ENCODE results near the gene SPG11. TPM values are rescaled to one million over a fixed set of nuclear protein-coding genes. Genes with fewer than 3 reads are reported as not detected.

Gene SPG11
- total and polyA plus RNA-seq, 10 of the 15 experiments (the other 5 are each of a cell fraction or from before 2014, with no cell fraction given) = 22.1 to 85.1 (median 47.2) TPM

DNA sequence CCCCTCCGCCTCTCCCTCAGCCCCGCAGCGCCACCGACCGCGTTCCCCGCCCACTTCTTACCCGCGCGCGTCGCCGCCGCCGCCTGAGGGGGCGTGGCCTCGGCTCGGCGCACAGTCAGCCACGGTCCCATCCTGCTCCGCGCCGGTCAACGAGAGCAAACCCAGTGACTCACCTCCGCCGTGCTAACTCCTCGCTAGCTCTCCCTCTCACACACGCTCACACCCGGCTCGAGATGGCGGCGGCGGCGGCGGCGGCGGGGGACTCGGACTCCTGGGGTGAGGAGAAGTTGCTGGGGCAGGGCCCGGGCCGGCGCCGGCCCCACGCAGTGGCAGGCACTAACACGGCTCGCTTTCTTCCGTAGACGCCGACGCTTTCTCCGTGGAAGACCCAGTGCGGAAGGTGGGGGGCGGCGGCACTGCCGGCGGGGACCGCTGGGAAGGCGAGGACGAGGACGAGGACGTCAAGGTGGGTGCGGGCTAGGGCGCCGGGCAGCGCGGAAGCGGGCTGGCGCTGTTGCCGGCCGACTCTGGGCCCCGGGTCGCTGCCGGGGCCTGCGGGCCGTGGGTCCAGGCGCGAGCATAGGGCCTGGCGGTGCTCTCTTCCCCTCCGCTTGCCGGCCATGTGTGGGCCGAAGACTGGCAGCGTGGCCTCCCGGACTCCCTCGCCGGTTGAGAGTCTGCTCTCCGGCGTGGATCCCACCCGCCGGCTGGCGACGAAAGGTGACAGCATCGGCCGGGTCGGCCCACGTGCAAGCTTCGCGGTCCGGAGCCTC, 126.3 kb downstream of the SPG11 start, which contains the start of gene EIF3J (continued):
- TF ChIP-seq, protein P1, sequence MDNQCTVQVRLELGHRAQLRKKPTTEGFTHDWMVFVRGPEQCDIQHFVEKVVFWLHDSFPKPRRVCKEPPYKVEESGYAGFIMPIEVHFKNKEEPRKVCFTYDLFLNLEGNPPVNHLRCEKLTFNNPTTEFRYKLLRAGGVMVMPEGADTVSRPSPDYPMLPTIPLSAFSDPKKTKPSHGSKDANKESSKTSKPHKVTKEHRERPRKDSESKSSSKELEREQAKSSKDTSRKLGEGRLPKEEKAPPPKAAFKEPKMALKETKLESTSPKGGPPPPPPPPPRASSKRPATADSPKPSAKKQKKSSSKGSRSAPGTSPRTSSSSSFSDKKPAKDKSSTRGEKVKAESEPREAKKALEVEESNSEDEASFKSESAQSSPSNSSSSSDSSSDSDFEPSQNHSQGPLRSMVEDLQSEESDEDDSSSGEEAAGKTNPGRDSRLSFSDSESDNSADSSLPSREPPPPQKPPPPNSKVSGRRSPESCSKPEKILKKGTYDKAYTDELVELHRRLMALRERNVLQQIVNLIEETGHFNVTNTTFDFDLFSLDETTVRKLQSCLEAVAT (IDR thresholded peaks at IDR 0.05) = no peak
- TF ChIP-seq BRCA1 (IDR thresholded peaks at IDR 0.05; ENCODE audit: low read depth, low read length) (no peak), MEF2A (IDR thresholded peaks at IDR 0.05; ENCODE audit: insufficient read depth, low read depth, low read length) (0 out of 2 replicates have a peak, but pooled peaks have one; percentile 20), TAF1 (IDR thresholded peaks at IDR 0.05; ENCODE audit: borderline replicate concordance, low read depth, low read length) (peak; percentile 87; the same call in 1 of the 2 replicates), RFX5 (IDR thresholded peaks at IDR 0.05; ENCODE audit: low read depth, low read length) (no peak), CHD2 (IDR thresholded peaks at IDR 0.05; ENCODE audit: borderline replicate concordance, low read depth, low read length) (0 out of 2 replicates have a peak, but pooled peaks have one; percentile 13), ZNF217 (IDR thresholded peaks at IDR 0.05) (no peak), CBX5 (IDR thresholded peaks at IDR 0.05; ENCODE audit: low read depth) (no peak), CHD1 (IDR thresholded peaks at IDR 0.05; ENCODE audit: low read depth, low read length) (no peak), ZNF622 (IDR thresholded peaks at IDR 0.05) (no peak), IKZF1 (conservative IDR thresholded peaks at IDR 0.05) (peak; percentile 68), SIX5 (IDR thresholded peaks at IDR 0.05; ENCODE audit: low read depth, low read length, severe bottlenecking) (no peak), ZNF24 (IDR thresholded peaks at IDR 0.05) (0 out of 2 replicates have a peak, but pooled peaks have one; percentile 14), STAT1 (conservative IDR thresholded peaks at IDR 0.05) (no peak), MEF2B (IDR thresholded peaks at IDR 0.05; ENCODE audit: partially characterized antibody, poor library complexity, severe bottlenecking) (no peak), MYB (IDR thresholded peaks at IDR 0.05; ENCODE audit: borderline replicate concordance, low read depth, low read length) (no peak), HCFC1 (IDR thresholded peaks at IDR 0.05; ENCODE audit: low read length) (no peak; the same call in 1 of the 2 replicates), BACH1 (IDR thresholded peaks at IDR 0.05; ENCODE audit: borderline replicate concordance) (peak; percentile 74), EZH2 (IDR thresholded peaks at IDR 0.05; ENCODE audit: borderline replicate concordance, control insufficient read depth, low read depth, low read length) (no peak), IKZF2 (IDR thresholded peaks at IDR 0.05) (no peak), KLF5 (IDR thresholded peaks at IDR 0.05; ENCODE audit: partially characterized antibody) (peak; percentile 42), ZZZ3 (IDR thresholded peaks at IDR 0.05; ENCODE audit: control insufficient read depth, insufficient read length, low read depth) (no peak), SREBF1 (IDR thresholded peaks at IDR 0.05; ENCODE audit: low read length) (no peak)
- TF ChIP-seq, protein P2, sequence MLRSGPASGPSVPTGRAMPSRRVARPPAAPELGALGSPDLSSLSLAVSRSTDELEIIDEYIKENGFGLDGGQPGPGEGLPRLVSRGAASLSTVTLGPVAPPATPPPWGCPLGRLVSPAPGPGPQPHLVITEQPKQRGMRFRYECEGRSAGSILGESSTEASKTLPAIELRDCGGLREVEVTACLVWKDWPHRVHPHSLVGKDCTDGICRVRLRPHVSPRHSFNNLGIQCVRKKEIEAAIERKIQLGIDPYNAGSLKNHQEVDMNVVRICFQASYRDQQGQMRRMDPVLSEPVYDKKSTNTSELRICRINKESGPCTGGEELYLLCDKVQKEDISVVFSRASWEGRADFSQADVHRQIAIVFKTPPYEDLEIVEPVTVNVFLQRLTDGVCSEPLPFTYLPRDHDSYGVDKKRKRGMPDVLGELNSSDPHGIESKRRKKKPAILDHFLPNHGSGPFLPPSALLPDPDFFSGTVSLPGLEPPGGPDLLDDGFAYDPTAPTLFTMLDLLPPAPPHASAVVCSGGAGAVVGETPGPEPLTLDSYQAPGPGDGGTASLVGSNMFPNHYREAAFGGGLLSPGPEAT (IDR thresholded peaks at IDR 0.05; ENCODE audit: low read depth) = no peak
- TF ChIP-seq, protein P3, sequence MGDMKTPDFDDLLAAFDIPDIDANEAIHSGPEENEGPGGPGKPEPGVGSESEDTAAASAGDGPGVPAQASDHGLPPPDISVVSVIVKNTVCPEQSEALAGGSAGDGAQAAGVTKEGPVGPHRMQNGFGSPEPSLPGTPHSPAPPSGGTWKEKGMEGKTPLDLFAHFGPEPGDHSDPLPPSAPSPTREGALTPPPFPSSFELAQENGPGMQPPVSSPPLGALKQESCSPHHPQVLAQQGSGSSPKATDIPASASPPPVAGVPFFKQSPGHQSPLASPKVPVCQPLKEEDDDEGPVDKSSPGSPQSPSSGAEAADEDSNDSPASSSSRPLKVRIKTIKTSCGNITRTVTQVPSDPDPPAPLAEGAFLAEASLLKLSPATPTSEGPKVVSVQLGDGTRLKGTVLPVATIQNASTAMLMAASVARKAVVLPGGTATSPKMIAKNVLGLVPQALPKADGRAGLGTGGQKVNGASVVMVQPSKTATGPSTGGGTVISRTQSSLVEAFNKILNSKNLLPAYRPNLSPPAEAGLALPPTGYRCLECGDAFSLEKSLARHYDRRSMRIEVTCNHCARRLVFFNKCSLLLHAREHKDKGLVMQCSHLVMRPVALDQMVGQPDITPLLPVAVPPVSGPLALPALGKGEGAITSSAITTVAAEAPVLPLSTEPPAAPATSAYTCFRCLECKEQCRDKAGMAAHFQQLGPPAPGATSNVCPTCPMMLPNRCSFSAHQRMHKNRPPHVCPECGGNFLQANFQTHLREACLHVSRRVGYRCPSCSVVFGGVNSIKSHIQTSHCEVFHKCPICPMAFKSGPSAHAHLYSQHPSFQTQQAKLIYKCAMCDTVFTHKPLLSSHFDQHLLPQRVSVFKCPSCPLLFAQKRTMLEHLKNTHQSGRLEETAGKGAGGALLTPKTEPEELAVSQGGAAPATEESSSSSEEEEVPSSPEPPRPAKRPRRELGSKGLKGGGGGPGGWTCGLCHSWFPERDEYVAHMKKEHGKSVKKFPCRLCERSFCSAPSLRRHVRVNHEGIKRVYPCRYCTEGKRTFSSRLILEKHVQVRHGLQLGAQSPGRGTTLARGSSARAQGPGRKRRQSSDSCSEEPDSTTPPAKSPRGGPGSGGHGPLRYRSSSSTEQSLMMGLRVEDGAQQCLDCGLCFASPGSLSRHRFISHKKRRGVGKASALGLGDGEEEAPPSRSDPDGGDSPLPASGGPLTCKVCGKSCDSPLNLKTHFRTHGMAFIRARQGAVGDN (IDR thresholded peaks at IDR 0.05) = peak; percentile 18
